Measurements from ENCODE around the gene MLLT3.

MLLT3 gene

DNA sequence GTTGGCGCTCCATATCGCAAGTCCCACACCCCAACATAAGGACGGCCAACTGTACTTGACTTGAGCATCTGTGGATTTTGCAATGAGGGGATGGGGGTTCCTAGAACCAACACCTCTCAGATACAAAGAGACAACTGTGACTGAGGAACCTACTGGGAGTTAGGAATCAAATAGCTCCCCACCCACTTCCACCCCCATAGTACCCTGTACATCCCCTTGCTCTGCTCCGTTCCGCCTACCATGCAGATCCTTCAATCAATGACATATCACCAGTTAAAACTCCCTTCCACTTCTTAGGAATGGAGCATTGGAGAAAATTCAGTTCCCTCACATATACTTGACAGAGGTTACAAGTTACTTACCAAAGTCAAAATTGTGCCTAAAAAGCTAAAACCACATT lies 140.9 kb downstream of the MLLT3 start:
- in situ Hi-C loops (cut with MboI; ENCODE audit: low sequenced_read_pairs): no loop called here

DNA sequence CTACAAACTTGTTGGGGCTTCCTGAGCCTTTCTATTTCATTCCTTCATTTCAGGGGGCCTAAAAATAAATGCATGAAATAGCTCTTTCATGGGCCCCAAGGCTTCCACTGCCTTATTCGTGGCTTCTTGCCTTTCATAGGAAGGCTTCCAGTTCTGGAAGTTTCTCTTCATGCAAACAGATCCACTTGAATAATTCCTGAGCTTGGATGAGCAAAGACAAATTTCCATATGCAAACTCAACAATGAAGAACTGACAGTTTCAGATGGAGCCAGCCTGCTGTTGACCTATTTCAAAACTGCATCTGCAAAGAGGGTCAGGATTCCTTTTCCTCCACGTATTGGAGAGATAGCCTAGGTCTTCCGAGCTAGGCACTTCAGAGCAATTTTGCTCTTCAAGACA lies 142.1 kb downstream of the MLLT3 start:
- in situ Hi-C loops (cut with MboI; ENCODE audit: low sequenced_read_pairs): no loop called here

DNA sequence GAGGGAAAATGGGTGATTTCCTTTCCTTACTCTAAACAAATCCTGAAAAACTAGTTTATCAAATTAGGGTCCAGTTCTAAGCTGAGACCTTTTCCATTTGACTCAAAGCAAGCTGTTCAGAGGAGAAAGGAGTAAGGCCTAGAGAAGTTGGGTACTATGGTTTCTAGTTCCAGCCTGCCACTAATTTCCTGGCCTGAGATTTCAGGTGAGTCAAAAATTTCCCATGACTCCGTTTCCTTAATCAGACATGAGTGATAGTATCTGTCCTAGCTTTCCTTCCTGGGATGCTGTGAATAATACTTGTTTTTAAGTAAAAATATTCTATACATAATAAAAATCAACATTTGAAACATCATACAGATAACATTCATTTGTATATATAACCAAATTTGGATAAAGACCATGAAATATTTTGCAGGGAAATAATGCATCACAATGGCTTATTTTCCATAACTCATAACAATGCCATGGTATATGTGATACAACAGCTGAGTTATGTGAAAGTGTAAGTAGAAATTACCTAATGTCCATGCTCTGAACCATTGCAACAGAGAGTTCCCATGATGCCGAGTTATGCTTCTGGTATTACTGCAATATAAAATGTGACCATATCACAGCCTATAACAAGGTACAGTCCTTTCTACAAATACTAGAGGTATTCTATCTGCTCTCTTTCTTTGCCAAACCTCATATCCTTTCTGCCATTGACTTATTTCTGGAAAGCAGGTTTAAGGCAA lies 142.7 kb downstream of the MLLT3 start:
- in situ Hi-C loops (cut with MboI; ENCODE audit: low sequenced_read_pairs): no loop called here

DNA sequence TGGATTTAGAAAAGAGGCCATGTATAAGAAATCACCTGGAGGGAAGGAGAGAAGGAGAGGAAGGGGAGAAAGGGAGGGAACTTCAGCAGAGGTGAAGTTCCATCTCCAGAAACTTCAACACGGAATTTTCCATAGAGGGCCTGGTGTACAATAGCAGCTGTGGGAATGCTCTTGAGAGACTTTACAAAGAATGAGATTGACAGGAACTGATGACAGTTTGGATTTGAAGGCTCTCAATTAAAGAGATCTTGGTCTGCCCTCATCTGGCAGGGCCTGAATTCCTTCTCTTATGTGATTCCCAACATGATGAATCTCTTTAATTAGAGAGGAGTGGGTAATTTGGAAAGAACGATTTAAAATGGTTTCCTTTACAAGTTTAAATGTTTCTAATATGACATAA lies 143.5 kb downstream of the MLLT3 start:
- in situ Hi-C loops (cut with MboI; ENCODE audit: low sequenced_read_pairs): no loop called here

DNA sequence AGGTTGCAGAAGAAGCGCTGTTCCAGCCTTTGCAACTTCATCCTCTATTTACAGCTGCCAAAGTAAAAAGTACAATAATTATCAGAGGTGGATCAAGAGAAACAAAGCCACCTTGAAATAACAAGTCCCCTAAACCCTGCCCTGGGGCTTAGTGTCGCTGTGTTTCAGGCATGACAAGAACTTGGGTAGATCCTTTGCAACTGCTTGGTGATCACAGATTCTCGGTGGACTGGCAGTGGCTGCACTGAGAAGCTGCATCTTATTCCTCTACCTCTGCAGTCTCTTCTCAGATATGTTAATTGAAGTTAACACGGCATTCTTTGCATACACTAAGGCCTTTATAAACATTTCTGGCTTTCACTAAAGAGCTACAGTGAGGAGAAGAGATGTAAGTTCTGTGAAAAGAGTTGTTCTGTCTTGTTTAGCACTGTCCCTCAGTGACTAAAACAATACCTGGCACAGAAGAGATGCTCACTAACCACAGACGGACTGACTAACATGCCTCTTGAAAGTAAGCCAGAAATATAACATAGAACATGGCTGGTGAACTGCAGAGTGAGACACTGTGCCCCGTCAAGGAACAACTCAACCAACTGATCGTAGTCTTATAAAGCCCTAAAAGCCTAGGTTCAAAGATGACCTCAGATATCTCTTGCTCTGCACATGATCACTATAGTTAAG lies 144.2 kb downstream of the MLLT3 start:
- in situ Hi-C loops (cut with MboI; ENCODE audit: low sequenced_read_pairs): no loop called here

DNA sequence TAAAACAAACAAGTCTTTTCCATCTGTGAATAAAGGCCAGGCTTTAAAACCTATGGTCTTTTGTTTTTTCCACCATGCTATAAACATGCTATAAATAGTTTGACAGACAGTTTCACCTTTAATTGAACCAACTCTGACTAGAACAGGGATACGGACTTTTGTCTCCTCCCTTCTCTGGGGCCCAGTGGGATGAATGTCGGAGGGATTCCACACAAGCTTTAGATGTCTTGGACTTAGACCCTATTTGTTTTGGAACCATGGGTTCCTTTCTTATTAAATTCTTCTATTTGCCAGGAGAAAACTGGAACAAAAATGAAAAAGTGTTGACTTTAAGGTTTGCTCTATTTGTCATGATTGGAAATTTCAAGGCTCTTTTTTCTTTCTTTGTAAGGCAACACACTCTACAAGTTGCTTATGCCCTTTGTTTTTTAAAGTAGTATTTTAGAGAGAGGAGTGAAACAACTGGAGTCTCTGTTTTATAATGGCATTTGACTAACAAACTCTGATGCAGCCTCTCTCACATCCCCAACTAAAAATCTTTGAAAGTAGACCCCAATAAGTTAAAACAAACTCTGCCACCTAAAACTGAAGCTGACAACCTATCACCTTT lies 145.3 kb downstream of the MLLT3 start:
- in situ Hi-C loops (cut with MboI; ENCODE audit: low sequenced_read_pairs): no loop called here

DNA sequence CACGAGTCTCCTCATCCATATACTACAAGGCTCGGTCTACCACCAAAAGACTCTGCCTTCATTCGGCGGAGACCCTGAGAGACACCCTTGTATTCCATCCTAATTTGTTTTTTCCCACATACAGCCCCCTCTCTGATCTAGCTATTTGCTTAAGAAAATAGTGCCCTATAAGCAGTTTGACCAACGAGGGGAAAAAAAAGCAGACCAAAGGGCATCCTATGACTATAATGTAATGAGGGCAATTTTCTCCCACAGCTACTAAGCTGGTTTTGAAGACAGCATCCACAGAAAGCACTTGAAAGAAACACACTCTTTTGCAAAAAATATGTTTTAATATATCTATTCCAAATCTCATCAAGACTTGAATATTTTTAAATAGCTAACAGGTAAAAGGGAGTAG lies 147.8 kb downstream of the MLLT3 start:
- in situ Hi-C loops (cut with MboI; ENCODE audit: low sequenced_read_pairs): no loop called here

DNA sequence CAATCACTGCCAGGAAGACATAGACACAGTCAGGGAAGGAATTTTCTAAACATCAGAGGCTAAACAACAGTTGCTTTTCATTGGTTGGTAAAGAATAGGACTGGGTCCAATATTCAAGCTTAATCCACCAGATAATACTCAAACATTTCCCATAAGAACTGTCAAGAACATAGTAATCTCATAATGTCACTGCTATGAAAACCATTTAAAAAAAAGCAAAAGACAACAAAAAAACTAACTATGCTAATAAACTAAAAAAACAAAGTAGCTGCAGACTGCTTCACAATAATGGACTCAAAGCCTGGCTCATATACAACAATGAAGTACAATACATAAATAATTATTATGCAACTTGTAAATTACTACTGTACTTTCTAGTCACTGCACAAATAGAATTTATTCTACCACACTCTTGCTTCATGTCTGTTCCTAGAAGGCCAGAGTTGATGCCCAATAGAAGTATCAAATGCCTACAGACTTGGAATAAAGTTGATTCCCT lies 148.7 kb downstream of the MLLT3 start:
- in situ Hi-C loops (cut with MboI; ENCODE audit: low sequenced_read_pairs): no loop called here

DNA sequence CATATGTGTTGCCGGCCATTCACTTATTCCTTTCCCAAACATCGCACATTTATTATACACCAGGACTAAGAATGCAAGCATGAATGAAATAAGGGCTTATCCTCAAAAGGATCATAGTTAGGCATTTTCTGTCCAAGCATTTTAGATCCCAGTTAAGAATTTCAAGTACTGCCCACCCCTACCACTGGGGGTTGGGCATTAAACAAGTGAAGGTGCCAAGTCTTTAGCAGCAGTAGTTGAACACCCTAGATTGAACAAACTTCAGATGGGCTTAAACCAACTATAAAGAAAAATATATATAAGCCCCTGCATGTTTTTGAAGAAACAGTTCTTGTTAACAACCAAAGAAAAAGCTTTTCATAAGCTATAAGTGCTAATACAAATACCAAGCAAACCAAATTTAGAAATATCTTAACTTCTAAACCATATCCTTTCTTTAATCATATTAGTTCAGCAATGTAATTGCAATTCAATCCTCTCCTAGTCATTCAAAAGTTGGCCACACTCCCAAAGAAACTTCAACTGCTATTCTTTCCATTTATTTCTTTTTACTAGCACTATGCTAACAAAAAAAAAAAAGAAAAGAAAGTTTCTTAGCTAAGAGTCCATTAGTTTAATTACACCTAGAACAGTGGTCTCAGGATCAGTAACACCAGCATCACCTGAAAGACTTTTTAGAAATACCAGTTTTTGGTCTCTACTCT lies 149.8 kb downstream of the MLLT3 start:
- in situ Hi-C loops (cut with MboI; ENCODE audit: low sequenced_read_pairs): no loop called here

DNA sequence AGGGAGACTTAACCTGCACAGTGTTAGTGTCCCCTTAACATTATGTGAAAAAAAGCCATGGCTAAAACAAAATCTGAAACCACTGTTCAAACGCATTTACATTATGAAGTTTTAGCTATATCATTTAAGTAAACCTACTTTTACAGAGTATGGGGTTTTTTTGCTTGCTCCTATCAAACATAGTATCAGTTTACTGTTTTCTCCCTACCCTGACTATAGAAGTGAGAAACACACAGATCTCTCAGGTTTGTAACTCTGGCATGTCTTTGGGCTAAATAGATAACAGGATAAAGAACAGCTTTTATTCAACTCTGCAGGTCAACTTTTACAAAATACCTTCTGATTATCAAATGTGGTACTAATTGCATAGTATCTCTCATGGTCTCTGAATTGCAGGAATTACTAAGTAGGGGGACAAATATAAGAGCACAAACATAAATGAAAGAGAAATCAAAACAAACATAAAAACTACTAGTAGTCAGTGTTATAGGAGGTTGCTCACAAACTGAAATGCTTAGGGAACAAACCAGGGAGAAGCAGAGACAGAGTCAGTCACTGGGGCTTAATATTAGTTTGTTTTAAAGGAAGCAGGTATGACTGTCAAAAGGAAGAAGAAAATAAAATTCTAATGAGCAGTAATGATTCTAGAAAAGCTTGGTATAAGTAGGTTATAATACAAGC lies 155.8 kb downstream of the MLLT3 start:
- in situ Hi-C loops (cut with MboI; ENCODE audit: low sequenced_read_pairs): no loop called here

DNA sequence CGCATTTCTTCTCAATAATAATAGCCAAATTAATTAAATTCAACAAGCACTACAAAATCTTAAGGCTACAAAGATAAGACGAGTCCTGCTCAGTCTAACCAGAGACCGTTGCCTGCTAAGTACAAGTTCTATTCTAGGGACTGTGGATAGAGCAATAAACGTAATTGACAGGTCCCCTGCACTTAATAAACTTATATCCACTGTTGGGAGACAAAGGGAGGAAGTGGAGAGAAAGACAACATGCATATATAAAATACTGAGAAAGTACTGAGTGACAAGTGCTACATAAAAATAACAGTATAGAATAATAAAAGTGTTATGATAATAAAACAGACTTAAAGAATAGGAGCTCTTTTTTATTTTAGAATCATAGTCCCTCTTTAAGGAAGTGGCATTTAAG lies 158.1 kb downstream of the MLLT3 start:
- in situ Hi-C loops (cut with MboI; ENCODE audit: low sequenced_read_pairs): no loop called here

DNA sequence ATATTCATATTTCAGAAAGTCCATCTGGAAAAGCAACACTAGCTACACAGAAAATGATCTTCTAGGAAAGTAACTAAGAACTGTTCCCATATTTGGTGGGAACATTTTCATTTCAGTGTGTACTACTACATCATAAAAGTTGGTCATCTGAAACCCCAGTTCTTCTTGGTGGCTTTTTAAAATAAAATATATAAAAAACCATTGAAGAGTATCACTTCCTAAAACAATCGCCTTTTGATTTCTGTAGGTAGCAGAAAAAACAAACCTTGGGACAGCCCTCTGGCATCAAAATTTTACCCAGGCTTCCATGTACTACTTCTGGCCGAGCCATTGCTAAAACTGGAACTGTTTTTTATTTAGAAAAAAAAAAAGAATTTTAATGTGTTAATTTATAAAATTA lies 158.5 kb downstream of the MLLT3 start:
- in situ Hi-C loops (cut with MboI; ENCODE audit: low sequenced_read_pairs): no loop called here

DNA sequence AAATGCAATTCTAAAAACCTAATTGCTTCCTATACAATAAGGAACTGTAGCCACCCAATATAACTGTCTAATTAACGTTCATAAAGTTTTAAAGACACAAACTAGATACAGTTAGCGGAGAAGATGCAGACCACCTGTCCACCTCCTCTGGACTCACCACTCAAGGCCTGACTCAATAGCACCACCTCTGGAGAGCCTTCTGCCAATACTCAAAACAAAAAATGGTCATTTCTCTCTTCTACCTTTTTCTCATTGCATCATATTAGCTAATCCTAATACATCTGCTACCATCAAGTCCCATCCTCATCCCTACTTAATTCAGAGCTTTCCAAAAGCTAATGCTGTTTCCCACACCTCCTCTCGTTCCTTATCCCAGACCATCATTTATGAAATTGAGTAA lies 159.9 kb downstream of the MLLT3 start:
- in situ Hi-C loops (cut with MboI; ENCODE audit: low sequenced_read_pairs): no loop called here

DNA sequence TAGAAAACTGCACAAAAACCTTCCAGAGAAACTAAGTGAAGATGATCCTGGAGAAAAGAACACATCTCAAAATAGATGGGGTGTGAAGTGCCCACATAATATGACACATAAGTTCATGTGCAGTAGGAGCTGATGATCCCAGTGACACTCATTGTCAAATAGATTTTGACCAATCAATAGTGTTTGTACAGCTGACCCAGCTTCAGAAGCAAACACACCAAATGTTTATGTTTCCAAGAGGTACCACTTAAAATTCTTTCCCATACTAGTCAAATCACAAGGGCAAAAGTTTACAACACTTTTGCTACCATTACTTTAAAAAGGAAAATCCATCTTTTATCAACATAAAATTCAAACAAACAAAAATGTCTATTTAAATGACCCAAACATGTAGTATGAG lies 175.0 kb downstream of the MLLT3 start:
- in situ Hi-C loops (cut with MboI; ENCODE audit: low sequenced_read_pairs): no loop called here

DNA sequence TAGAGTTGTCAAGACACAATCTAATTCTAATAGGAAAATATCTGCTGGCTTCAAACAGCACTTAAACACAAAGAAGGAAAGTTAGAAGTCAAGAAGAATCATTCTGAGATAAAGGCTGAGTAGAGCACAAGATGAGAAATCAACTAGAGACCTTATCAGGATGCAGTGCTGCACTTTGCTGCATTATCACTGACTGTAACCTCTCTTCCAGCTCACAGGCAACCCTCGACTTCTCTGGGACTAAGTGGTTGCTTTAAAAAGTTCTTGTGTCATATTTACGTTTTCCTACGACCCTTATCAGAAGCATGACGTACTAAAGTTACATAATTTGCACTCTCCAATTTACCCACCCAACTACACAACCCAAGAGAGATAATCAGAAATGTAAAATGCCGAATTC lies 176.1 kb downstream of the MLLT3 start:
- in situ Hi-C loops (cut with MboI; ENCODE audit: low sequenced_read_pairs): no loop called here

DNA sequence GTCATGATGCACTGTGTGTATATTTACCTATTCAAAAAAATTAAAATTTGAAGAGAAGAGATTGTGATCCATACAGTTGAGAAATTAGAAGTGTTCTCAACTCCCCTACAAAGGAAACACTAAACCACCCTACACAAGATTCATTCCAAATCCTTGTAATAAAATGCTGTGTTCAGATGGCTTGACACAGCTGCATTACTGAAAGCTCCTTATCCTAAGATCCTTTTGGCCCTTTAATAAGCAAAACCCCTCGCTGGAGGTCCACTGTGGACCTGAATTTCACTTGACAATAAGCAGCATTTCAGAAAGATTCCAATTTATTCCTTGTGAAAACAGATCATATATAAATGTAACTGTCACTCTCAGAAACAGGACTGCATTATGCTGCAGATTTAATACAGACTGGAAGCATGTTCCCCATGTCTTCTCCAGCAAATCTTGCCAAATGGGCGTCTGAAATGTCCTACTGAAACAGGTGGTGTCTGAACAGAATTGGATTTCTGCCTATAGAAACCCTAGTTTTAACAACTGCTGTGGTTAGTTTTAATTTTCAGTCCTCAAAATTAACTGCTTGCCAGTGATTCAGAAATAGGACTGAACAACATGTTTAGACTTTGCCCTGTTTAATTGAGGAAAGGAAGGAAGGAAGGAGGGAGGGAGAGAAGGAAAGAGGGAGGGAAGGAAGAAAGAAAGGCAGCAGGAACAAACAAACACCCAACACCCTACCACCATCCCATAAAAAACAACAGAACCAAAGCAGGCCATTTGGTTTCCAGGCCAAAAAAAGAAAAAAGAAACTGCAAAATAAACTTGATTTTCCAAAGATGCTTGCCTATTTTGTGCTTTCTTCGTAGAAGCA lies 179.6 kb downstream of the MLLT3 start:
- in situ Hi-C loops (cut with MboI; ENCODE audit: low sequenced_read_pairs): no loop called here

DNA sequence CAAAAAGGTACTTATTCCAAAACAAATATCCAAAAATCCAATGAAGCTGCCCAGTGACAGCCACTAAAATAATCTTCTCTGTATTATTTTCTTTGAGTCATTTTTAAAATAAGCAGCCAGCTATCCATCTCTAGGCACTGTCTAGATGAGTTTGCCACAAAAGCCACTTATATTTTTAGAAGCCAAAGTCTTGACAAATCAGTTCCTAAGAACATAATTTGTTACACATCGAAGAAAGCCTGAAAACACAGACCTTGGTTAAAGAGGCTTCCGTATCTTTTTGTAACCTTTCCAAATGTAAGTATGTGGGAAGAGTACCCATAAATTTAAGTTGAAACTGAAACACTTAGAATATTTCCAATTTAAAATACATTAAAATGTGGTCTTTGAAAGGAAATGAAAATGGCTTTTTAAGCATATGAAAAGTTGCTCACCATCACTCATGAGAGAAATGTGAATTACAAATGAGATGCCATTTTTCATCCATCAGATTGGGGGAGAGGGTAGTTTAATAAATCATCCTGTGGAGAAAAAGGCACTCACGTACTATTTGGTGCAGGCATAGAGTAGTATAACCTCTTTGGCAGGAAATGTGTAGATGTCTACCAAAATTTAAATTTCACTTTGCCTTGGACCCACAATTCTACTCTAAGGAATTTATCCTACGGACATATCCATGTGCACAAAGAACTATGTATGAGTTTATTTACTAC lies 180.4 kb downstream of the MLLT3 start:
- in situ Hi-C loops (cut with MboI; ENCODE audit: low sequenced_read_pairs): no loop called here

DNA sequence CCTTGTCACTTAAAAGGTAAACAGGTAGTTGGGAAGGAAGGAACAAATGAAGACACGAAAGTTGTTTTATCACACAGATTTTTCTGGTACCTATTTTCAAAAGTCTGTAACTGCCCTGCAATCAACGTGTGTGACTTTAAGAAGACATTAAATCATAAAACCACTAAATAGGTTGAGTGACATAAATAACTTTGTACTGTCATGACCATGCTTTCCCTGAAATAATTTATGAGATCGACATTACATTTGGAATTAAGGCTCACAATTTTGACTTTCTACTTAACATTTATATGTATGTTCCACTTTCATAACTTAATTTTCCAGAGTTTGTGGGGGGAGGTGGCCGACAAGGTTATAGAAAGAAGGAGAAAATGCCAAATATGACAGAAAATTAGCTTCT lies 181.1 kb downstream of the MLLT3 start:
- in situ Hi-C loops (cut with MboI; ENCODE audit: low sequenced_read_pairs): no loop called here

DNA sequence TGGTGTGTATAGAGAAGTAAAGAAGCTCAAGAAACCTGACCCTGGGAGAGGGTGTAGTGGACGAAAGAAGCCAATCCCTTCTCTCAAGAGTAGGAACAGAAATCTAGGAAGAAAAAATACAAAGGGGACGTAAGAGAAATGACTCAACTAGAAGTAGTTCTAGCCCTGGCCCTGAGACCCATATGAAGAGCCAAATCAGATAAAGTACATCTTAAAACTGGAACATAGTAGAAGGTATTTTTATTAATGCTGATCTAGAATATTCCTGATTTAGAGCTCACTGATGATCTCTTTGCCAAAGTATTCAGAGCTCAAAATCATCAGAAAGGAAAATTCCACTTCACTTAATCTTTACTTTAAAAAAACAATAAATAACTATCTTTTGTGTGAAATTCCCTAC lies 184.8 kb downstream of the MLLT3 start:
- in situ Hi-C loops (cut with MboI; ENCODE audit: low sequenced_read_pairs): no loop called here
